Endothelial cell of umbilical vein (primary cell): ENCODE measurements around the gene CMTM8. TPM values are rescaled to one million over a fixed set of nuclear protein-coding genes. Genes with fewer than 3 reads are reported as not detected.
A peak's percentile ranks its signal among the peaks of the same experiment; 100 is the strongest.

Experiments
- BruUV-seq: library from RNA; stranded (reverse); fragments of 400-500 nt; replicated peaks from 2 replicates; lab custom pipeline; 2021; lab: Mats Ljungman, UMichigan
- CTCF ChIA-PET: fragments of 300-600, 350-600 bp; sonication (Branson Sonifier 250); formaldehyde crosslinking; loops from one replicate; lab custom pipeline; 2021; ENCODE audit warnings: antibody characterized with exemption, inconsistent platforms; lab: Charles Lee
- POLR2A ChIA-PET: fragments of 300-600, 350-600 bp; sonication (Branson Sonifier 250); formaldehyde crosslinking; loops from one replicate; lab custom pipeline; 2021; ENCODE audit warnings: antibody characterized with exemption, inconsistent platforms; lab: Charles Lee
- DNase-seq: peaks from one replicate; pipeline ENCODE4 v3.0.0-alpha.2; 2011; ENCODE audit warnings: low read depth, low spot score
- FAIRE-seq: peaks from 2 replicates; lab custom pipeline; 2011; peaks lifted over from hg19 to GRCh38; lab: Jason Lieb, UNC
- H2AFZ ChIP-seq: 2 replicates; pipeline ENCODE4 v1.6.0; 2012; ENCODE audit warnings: low read depth, low read length, control low read depth, inconsistent platforms
- H3K27ac ChIP-seq: 2 replicates; pipeline ENCODE4 v1.5.1; 2011; ENCODE audit warnings: low read depth, mild to moderate bottlenecking, control low read depth, low read length, moderate library complexity; ENCODE audit not compliant: insufficient read depth
- H3K27me3 ChIP-seq, 2 experiments: 2 replicates each; pipeline versions ENCODE4 v1.6.0 to v1.6.1; 2011; ENCODE audit warnings: low read length in 2 of 2, mixed read lengths in 1 of 2; ENCODE audit not compliant: control insufficient read depth in 2 of 2, insufficient read depth in 2 of 2
- H3K36me3 ChIP-seq, 2 experiments: 2 replicates in 1 of 2; 3 replicates in 1 of 2; pipeline ENCODE4 v1.5.1; 2011; ENCODE audit warnings: low read length in 2 of 2, mild to moderate bottlenecking in 1 of 2, moderate library complexity in 1 of 2; ENCODE audit not compliant: control insufficient read depth in 2 of 2, insufficient read depth in 2 of 2; ENCODE audit errors: extremely low read depth in 1 of 2
- H3K4me1 ChIP-seq: 3 replicates; pipeline ENCODE4 v1.5.1; 2011; ENCODE audit warnings: mild to moderate bottlenecking, low read length; ENCODE audit not compliant: control insufficient read depth, insufficient read depth; ENCODE audit errors: extremely low read depth
- H3K4me2 ChIP-seq: 2 replicates; pipeline ENCODE4 v1.6.1; 2011; ENCODE audit warnings: low read length, control low read depth, mixed read lengths; ENCODE audit not compliant: insufficient read depth
- H3K4me3 ChIP-seq, 3 experiments: fragments of 200-600 bp in 1 of 3; sonication (generic), shearing (Covaris generic) in 1 of 3; replicated peaks in 1 of 3; 2 replicates each; pipeline ENCODE4 v1.5.1; 2011 to 2016; ENCODE audit warnings: control low read depth in 3 of 3, low read length in 3 of 3, mild to moderate bottlenecking in 2 of 3, inconsistent platforms in 1 of 3, low read depth in 1 of 3, moderate library complexity in 1 of 3; ENCODE audit not compliant: insufficient read depth in 1 of 3
- H3K79me2 ChIP-seq: 2 replicates; pipeline ENCODE4 v1.6.0; 2012; ENCODE audit warnings: low read length, inconsistent platforms; ENCODE audit not compliant: control insufficient read depth, insufficient read depth
- H3K9ac ChIP-seq: replicated peaks from 2 replicates; pipeline ENCODE3; 2011; ENCODE audit warnings: low read length, control low read depth; ENCODE audit not compliant: insufficient read depth; ENCODE audit errors: extremely low read depth
- H3K9me1 ChIP-seq: replicated peaks from 3 replicates; pipeline ENCODE4 v1.6.0; 2011; ENCODE audit warnings: mild to moderate bottlenecking, low read length; ENCODE audit not compliant: control insufficient read depth, insufficient read depth; ENCODE audit errors: extremely low read depth
- H3K9me3 ChIP-seq: replicated peaks from 2 replicates; pipeline ENCODE4 v1.5.1; 2012; ENCODE audit warnings: low read length, inconsistent platforms; ENCODE audit not compliant: control insufficient read depth, insufficient read depth
- H4K20me1 ChIP-seq: replicated peaks from 2 replicates; pipeline ENCODE3; 2011; ENCODE audit warnings: mild to moderate bottlenecking, low read length; ENCODE audit not compliant: control insufficient read depth, insufficient read depth; ENCODE audit errors: extremely low read depth
- EZH2 ChIP-seq: IDR thresholded peaks from 2 replicates; pipeline ENCODE4 v1.6.1; 2012; ENCODE audit warnings: borderline replicate concordance, low read depth, mild to moderate bottlenecking, moderate library complexity, low read length, inconsistent platforms; ENCODE audit not compliant: severe bottlenecking
- FOS ChIP-seq: IDR thresholded peaks from 2 replicates; pipeline ENCODE4 v1.6.1; 2011; ENCODE audit warnings: mild to moderate bottlenecking, low read length, moderate library complexity, borderline replicate concordance; ENCODE audit not compliant: insufficient read depth
- GATA2 ChIP-seq: IDR thresholded peaks from 2 replicates; pipeline ENCODE4 v1.7.0; 2011; ENCODE audit warnings: low read depth, mild to moderate bottlenecking, moderate library complexity, mixed read lengths, low read length; ENCODE audit not compliant: insufficient read length, insufficient read depth
- JUN ChIP-seq: IDR thresholded peaks from 2 replicates; pipeline ENCODE4 v1.6.1; 2011; ENCODE audit warnings: borderline replicate concordance, low read depth; ENCODE audit not compliant: insufficient read length, insufficient read depth
- MYC ChIP-seq: IDR thresholded peaks from one replicate; pipeline ENCODE4 v1.6.1; 2011; ENCODE audit warnings: mild to moderate bottlenecking, low read depth, low read length
- POLR2A ChIP-seq: IDR thresholded peaks from 2 replicates; pipeline ENCODE4 v1.6.1; 2012; ENCODE audit warnings: low read depth, mild to moderate bottlenecking, control low read depth, low read length
- POLR2AphosphoS5 ChIP-seq: IDR thresholded peaks from 2 replicates; pipeline ENCODE4 v1.6.1; 2012; ENCODE audit warnings: low read depth, mild to moderate bottlenecking, control low read depth, low read length, moderate library complexity; ENCODE audit not compliant: insufficient read depth
- dilution Hi-C: fragments of 300-500 bp; cut with MboI; formaldehyde crosslinking; loops from one replicate; pipeline ENCODE4 v1.15.0; 2019; ENCODE audit warnings: low sequenced_read_pairs; ENCODE audit not compliant: extremely low pct_ligation_motif_present
- intact Hi-C: fragments of 100-400 bp; cut with micrococcal nuclease; formaldehyde crosslinking; loops from one replicate; pipeline ENCODE4 v1.10.0; 2022
- polyA plus RNA-seq, 4 experiments: library from polyadenylated mRNA; depleted of rRNA in 3 of 4; stranded (reverse) in 3 of 4; unstranded in 1 of 4; fragments of >200 nt; gene quantifications; 2 replicates each; pipeline versions ENCODE4 v1.2.1 to v1.2.3, GENCODE V29; 2011 to 2012; ENCODE audit warnings: missing spikeins in 1 of 4
- total RNA-seq: library from RNA; stranded (reverse); gene quantifications from 2 replicates; pipeline ENCODE4 v1.2.3, GENCODE V29; 2021
- TF ChIP-seq, protein P1 (sequence below), 2 donors: IDR thresholded peaks; 1 replicate in 1 of 2; 2 replicates in 1 of 2; pipeline ENCODE4 v1.5.1; 2011; ENCODE audit warnings: low read length in 2 of 2, mild to moderate bottlenecking in 2 of 2, moderate library complexity in 2 of 2, control low read depth in 1 of 2, inconsistent platforms in 1 of 2, low read depth in 1 of 2; ENCODE audit not compliant: insufficient read depth in 1 of 2; ENCODE audit errors: extremely low read depth in 1 of 2
- TF ChIP-seq, protein P2 (sequence below): IDR thresholded peaks from 2 replicates; pipeline ENCODE4 v1.6.1; 2011; ENCODE audit not compliant: insufficient read depth, insufficient read length

CMTM8 gene
- total and polyA plus RNA-seq, 2 donors (not counting 3 experiments of a cell fraction or from before 2014, with no cell fraction given): 7.3 to 11.9 TPM

DNA sequence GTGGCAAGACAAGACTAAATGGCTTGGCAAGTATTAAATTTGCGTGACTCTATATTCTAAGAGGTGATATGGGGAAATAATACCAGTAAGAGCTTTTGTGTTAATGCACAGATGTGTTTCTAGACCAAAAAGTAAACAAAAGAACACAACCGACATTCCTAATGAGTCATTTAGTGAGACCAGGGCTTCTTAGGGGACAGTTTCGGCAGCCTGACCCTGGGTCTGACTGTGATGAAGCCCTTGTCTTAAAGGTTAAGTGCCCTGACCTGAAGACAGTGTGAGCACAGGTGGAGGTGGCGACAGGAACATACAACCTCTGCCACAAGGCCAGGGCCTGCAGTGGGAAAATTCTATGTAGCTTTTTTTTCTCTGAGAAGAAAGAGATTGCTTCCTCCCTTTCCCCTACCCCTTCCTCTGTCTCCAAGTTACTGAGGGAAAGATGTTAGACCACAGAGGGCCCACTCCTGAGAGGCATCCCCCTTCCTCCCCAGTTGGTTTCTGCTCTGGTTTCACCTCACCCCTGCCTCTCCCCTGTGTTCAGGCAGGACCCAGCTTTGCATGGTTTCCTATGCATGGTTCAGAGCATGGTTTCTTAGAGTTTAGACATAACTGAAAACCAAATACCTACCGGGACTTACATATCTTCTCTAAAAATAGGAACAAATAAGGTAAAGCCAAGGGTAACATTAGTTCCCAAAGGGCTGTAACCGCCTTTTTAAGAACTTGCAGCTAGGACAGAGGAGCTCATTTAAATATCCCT is 128.3 kb downstream of the CMTM8 start:
- H3K36me3 ChIP-seq: no peaks in the 10 kb centered on the region
- no peaks in the 10 kb centered on the region for H3K79me2 ChIP-seq
- POLR2A ChIA-PET: interaction anchor here (0.6 kb wide), 1 partner anchor 1367 kb away, joined by 4 read pairs; no protein-coding TSS in a partner anchor
- no peaks in the 10 kb centered on the region for H3K9me3 ChIP-seq
- no peak overlapping the region for H3K4me2 ChIP-seq
- no peak overlapping the region for H3K4me3 ChIP-seq
- CTCF ChIA-PET: interaction anchor here (3.3 to 4.5 kb wide), 2 partner anchors 9 to 101 kb away, joined by 15 to 33 read pairs; no protein-coding TSS in a partner anchor
- H4K20me1 ChIP-seq: no peaks in the 10 kb centered on the region
- H3K4me1 ChIP-seq: peaks cover 7% of the 10 kb centered on the region
- no peak overlapping the region for H3K9ac ChIP-seq
- FAIRE-seq: peak; percentile 73
- DNase-seq: peak; percentile 8
- H3K27ac ChIP-seq: no peak overlapping the region
- intact Hi-C loops: no loop called here
- no peak overlapping the region for H2AFZ ChIP-seq
- H3K27me3 ChIP-seq: no peaks in the 10 kb centered on the region
- BruUV-seq: no TSS peak
- TF ChIP-seq GATA2 (no peak), FOS (peak; percentile 17)
- TF ChIP-seq, protein P1, sequence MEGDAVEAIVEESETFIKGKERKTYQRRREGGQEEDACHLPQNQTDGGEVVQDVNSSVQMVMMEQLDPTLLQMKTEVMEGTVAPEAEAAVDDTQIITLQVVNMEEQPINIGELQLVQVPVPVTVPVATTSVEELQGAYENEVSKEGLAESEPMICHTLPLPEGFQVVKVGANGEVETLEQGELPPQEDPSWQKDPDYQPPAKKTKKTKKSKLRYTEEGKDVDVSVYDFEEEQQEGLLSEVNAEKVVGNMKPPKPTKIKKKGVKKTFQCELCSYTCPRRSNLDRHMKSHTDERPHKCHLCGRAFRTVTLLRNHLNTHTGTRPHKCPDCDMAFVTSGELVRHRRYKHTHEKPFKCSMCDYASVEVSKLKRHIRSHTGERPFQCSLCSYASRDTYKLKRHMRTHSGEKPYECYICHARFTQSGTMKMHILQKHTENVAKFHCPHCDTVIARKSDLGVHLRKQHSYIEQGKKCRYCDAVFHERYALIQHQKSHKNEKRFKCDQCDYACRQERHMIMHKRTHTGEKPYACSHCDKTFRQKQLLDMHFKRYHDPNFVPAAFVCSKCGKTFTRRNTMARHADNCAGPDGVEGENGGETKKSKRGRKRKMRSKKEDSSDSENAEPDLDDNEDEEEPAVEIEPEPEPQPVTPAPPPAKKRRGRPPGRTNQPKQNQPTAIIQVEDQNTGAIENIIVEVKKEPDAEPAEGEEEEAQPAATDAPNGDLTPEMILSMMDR (IDR thresholded peaks at IDR 0.05; ENCODE audit: extremely low read depth in 1 of 2, insufficient read depth in 1 of 2, low read depth in 1 of 2, low read length in 2 of 2): no peak
- dilution Hi-C loops: no loop called here
- no peaks in the 10 kb centered on the region for H3K9me1 ChIP-seq

DNA sequence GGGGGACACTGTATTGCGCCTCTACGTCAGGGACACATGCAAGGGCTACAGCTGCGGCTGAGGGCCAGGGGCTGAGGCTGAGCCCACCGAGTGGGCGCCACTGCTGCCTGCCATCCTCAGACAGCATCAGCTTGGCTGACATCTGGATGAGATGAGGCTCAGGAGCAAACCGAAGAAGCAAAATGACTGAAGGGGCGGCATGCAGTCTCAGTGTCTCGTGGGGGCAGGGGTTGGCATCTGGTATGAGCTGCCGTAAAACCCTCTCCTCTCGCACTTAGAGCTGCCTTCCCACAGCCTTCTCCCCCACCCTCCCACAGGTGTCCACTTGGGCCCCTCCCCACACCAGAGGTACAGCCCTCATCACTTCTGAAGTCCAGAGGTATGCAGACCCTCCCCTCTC is 129.0 kb downstream of the CMTM8 start:
- peaks cover 7% of the 10 kb centered on the region for H3K4me1 ChIP-seq
- H3K4me2 ChIP-seq: no peak overlapping the region
- H3K36me3 ChIP-seq: no peaks in the 10 kb centered on the region
- FAIRE-seq (no peak), DNase-seq (no peak)
- CTCF ChIA-PET: interaction anchor here (3.3 to 4.5 kb wide), 2 partner anchors 8 to 100 kb away, joined by 15 to 33 read pairs; no protein-coding TSS in a partner anchor
- no peak overlapping the region for H3K9ac ChIP-seq
- H3K27me3 ChIP-seq: no peaks in the 10 kb centered on the region
- no peak overlapping the region for H3K4me3 ChIP-seq
- dilution Hi-C loops: no loop called here
- no peaks in the 10 kb centered on the region for H3K9me3 ChIP-seq
- intact Hi-C loops: no loop called here
- no peaks in the 10 kb centered on the region for H4K20me1 ChIP-seq
- H3K9me1 ChIP-seq: no peaks in the 10 kb centered on the region
- no TSS peak for BruUV-seq
- H2AFZ ChIP-seq: no peak overlapping the region
- POLR2A ChIA-PET: no interaction called here
- H3K27ac ChIP-seq: no peak overlapping the region
- no peaks in the 10 kb centered on the region for H3K79me2 ChIP-seq
- TF ChIP-seq, protein P1 (IDR thresholded peaks at IDR 0.05; ENCODE audit: extremely low read depth in 1 of 2, insufficient read depth in 1 of 2, low read depth in 1 of 2, low read length in 2 of 2): no peak
- no peak for TF ChIP-seq GATA2
- TF ChIP-seq, protein P2, sequence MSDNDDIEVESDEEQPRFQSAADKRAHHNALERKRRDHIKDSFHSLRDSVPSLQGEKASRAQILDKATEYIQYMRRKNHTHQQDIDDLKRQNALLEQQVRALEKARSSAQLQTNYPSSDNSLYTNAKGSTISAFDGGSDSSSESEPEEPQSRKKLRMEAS: no peak
- TF ChIP-seq FOS: no peak
- no peak for TF ChIP-seq MYC
- no peak for TF ChIP-seq POLR2AphosphoS5
- no peak for TF ChIP-seq POLR2A
- TF ChIP-seq JUN: no peak
- TF ChIP-seq EZH2: no peak
